DMS114 treated with DMSO at 0.1 percent for 48 hours (cell line): ENCODE results near the gene ATAD3A.
"Not testable (repeated sequence)": the region's sequence is repeated elsewhere in the genome, so short reads cannot be mapped to it uniquely, and the experiment has no call there.

Experiments
- DNase-seq: peaks from one replicate; lab custom pipeline; 2025; ENCODE audit not compliant: unreplicated experiment; lab: John Stamatoyannopoulos, UW

ATAD3A gene

GRCh38 chr1:1522536-1522935, 10.6 kb downstream of the ATAD3A start:
- DNase-seq = not testable (repeated sequence)

DNA sequence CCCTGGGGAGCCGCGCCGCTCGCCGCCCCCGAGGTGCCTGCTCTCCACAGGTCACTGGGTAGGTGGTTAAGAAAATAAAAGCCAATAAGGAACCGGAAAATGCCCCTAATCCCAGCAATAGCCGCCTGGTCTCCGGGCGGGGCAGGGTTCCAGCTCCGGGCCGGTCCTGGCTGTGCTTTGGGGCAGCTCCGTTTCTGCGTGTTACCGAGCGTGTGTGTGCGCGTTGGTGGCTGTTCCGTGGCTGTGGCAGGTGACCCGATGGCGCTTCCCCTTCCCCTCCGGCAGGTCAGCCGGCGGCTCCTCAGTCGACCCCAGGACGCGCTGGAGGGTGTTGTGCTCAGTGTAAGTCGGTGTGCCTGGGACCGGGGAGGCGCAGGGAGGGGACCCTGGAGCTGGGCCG, 11.3 kb downstream of the ATAD3A start:
- not testable (repeated sequence) for DNase-seq

DNA sequence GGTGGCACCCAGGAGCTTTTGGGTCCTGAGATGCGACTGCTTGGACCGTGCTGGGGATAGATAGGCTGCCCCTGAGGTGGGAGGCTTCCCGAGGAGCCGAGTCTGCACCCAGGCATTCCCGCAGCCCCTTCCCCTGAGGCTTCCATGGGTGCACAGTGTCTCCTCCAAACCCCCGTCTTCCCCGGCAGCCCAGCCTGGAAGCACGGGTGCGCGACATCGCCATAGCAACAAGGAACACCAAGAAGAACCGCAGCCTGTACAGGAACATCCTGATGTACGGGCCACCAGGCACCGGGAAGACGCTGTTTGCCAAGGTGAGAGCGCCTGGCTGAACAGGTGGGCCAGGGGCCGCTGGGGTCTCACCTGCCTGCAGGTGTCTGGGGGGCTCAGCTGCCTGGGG, 11.7 kb downstream of the ATAD3A start:
- DNase-seq = not testable (repeated sequence)

- not testable (repeated sequence) for DNase-seq
Measured at GRCh38 chr1:1524750-1525383, 12.9 kb downstream of the ATAD3A start.

GRCh38 chr1:1526476-1526875, 14.5 kb downstream of the ATAD3A start:
- DNase-seq = not testable (repeated sequence)

DNA sequence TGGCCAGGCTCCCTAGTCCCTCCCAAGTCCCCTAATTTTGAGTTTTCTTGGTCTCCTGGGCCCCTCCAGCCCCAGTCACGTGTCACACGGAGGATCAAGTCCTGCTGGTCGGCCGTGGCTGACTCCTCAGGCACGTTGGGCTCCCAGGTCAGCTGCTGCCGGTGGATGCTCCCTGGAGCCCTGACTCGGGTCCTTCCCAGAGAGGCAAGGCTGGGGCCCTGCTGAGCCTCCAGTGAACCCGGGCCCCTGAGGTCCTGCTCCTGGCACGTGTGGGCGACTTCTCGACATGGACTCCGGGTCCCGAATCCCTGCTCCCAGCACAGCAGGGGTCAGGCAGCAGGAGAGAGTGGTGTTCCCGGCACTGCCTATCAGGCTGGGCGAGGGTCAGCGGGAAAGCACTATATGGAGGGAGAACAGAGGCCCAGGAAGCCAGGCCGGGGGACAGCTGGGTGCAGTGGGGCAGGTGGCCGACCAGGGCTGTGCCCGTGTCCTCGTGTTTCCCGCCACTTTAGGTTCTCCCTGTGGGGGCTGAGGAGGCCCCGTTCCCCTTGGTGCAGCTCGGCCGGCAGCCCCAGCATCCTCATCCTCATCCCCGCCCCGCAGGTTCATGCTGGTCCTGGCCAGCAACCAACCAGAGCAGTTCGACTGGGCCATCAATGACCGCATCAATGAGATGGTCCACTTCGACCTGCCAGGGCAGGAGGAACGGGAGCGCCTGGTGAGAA, 15.3 kb downstream of the ATAD3A start:
- DNase-seq = no peak

- DNase-seq = no peak
Measured at GRCh38 chr1:1528301-1529267, 16.6 kb downstream of the ATAD3A start.

- DNase-seq = no peak
Measured at GRCh38 chr1:1529321-1529720, 17.4 kb downstream of the ATAD3A start.

GRCh38 chr1:1529936-1530335, 18.0 kb downstream of the ATAD3A start:
- no peak for DNase-seq

DNA sequence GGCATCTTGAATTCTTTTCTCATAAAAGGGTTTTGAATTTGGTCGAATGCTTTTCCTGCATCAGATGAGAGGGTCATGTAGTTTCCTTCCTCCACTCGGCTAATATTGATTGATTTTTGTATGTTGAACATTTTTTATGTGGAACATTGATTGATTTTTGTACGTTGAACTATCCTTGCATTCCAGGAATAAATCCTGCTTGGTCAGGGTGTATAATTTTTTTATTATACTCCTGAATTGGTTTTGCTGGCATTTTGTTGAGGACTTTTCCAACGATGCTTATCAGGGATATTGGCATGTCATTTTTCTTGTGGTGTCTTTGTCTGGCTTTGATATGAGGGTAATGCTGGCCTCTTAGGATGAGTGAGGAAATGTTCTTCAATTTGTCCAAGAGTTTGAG, 20.0 kb downstream of the ATAD3A start:
- no peak for DNase-seq

DNA sequence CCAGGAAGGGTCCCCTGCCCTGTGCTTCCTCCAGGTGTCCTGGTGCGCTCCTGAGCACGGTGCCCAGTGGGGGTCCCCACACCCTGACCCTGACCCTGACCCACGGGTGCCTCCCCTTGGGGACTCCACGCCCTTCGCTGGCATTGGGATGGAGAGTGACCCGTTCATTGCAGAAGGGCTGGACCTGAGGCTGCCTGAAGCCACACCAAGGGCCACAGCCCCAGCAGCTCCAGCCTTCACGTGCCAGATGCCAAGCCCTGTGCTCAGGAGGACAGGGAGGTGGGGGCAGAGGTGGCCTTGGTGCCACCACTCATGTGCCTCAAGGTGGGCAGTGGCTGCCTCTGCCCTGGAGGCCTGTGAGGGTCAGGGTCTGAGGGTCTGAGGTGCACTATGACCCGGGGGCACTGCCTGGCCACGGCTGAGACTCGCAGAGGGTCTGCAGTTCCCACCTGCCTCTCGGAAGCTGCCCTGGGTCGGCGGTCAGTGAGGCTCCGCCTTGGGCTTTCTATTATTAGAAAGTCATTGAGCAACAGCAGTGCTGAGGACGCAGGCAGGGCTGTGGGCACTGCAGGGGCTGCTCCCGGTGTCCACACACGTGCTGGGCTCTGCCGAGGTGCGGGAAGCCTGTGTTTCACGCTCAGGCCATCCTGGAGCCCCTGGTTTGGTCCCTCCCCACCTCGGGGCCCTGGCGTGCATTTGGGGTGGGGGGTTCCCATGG, 21.4 kb downstream of the ATAD3A start:
- not testable (repeated sequence) for DNase-seq

GRCh38 chr1:1533894-1534291, 21.9 kb downstream of the ATAD3A start:
- DNase-seq = not testable (repeated sequence)

GRCh38 chr1:1534401-1535154, 22.6 kb downstream of the ATAD3A start:
- DNase-seq = no peak

DNA sequence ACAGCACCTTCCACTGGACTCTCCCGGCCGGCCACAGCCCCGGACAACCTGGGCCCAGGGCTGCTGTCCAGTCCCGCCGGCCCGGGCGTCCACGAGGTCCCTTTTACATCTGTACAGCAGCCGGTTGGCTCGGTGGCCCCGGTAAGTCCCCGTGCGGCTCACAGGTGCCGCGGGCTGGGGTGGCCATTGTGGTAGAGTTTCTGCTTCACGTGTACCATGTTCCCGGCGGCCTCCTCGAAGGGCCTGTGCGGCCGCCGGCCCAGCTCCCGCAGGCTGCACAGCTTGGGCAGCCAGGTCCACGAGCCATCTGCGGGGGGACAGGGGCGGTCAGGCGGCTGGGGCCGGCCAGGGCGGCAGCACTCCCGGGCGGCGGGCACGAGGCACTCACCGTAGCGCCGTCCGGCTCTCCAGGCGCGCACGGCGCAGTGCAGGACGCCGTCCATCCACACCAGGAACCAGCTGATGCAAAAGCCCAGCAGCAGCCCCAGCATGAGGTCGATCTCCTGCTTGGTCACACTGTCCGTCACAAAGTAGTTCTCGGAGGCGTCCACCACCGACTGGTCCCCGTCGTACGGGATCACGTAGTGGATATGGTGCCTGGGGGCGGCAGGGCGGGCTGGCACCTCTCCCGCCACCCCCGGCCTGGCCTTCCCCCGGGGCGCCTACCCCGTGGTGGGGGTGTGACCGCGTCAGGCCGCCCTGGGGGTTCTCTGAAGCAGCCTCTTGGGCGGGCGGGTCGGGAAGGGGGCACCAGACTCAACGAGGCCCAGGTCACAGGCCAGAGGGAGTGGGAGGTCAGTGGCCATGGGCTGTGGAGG, 23.4 kb downstream of the ATAD3A start:
- no peak for DNase-seq

- DNase-seq = no peak
Measured at GRCh38 chr1:1536019-1536937, 24.3 kb downstream of the ATAD3A start.

- no peak for DNase-seq
Measured at GRCh38 chr1:1536938-1537546, 25.1 kb downstream of the ATAD3A start.

DNA sequence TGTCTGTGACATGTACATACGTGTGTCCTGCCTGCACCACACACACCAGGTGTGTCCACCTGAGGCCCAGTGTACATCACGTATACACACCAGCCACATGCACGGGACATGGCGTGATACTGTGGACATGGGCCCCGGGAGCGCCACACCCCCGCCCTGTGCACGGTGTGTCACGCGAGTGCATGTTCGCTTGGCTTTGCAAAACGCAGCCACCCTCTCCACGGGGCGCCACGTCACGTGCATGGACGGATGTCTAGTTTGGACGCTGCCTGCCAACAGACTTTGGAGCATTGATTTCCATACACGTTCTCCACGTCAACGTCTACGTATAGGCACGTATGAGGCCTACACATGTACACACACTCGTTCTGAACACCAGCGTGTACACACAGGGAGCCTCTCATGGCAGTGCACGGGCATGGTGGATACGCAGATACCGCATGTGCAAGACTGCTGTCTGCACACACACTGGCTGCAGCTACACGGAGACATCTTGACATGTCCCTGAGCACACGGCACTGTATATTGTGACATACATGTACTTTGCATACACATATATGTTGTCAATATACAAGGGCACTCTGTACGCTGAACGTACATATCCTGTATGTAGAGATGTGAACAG, 25.8 kb downstream of the ATAD3A start:
- DNase-seq = no peak
